GM18868 (cell line): Measurements from ENCODE around the gene SPP1.
"Not testable (repeated sequence)": the region's sequence is repeated elsewhere in the genome, so short reads cannot be mapped to it uniquely, and the experiment has no call there.

ENCODE experiments used
- ATAC-seq: cut with Tn5 transposase; IDR thresholded peaks from one replicate; pipeline ENCODE4 v1.9.1; 2021; ENCODE audit warnings: mild to moderate bottlenecking, moderate library complexity; ENCODE audit not compliant: unreplicated experiment

Gene SPP1

DNA sequence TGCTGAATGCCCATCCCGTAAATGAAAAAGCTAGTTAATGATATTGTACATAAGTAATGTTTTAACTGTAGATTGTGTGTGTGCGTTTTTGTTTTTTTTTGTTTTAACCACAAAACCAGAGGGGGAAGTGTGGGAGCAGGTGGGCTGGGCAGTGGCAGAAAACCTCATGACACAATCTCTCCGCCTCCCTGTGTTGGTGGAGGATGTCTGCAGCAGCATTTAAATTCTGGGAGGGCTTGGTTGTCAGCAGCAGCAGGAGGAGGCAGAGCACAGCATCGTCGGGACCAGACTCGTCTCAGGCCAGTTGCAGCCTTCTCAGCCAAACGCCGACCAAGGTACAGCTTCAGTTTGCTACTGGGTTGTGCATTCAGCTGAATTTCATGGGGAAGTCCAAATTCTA is at the start of gene SPP1:
Gene SPP1, plus strand, starts transcription at position 249 of the 400 bp plus-strand sequence. CDS start 1,182 bp downstream, outside the sequence.
- ATAC-seq: peak; percentile 48

DNA sequence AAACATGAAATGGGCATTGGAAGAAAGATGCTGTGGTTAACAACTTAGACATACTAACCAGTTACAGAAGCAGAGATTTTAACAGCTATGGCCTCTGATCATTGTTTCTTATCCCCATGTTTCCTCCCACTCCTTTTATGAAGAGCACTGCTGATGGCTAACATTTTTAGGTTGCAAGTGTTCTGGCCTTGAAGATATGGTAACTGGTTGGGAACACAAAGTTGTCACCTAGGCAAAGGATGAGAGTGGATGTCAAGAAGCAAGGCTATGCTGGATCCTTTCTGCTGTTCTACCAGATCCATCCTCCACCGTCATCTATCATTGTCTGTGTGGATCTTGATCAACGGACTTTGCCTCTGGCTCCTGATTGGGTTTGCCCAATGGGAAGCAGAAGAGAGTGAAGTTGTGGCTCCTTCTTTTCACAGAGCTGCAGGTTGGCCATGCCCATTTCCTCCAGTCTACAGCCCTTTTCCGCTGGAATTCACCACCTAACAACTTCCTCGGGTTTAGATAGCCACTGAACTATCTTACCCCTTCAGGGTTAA is 48.9 kb upstream of the SPP1 start:
- no peak for ATAC-seq

DNA sequence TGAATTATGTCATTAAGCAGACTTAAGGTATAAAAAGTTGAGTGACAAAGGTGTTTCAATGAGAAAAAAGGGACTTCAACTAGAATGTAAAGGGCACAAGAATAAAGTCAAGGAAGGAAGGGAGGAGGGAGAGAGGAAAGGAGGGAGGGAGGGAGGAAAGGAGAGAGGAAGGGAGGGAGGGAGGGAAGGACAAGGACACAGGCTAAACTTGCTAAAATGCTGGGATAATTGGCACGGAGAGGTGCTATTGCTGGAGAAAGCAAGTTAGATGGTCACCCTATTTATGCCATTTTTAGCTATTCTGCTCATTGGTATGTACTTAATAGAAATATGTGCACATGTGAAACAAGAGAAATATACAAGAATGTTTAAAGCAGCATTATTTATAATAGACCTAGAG is 44.9 kb upstream of the SPP1 start:
- ATAC-seq: no peak

DNA sequence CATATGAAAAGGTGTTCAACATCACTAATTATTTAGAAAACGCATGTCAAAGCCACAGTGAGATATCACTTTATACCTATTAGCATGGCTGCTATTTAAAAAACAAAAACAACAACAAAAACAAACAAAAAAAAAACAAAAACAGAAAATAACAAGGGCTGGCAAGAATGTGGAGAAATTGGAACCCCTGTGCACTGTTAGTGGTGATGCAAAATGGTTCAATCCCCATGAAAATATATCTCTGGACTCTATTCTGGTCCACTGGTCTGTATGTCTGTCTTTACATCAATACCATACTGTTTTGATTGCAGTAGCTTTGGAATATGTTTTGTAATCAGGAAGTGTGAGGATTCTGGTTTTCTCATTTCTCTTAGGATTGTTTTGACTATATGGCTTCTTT is 43.6 kb upstream of the SPP1 start:
- no peak for ATAC-seq

DNA sequence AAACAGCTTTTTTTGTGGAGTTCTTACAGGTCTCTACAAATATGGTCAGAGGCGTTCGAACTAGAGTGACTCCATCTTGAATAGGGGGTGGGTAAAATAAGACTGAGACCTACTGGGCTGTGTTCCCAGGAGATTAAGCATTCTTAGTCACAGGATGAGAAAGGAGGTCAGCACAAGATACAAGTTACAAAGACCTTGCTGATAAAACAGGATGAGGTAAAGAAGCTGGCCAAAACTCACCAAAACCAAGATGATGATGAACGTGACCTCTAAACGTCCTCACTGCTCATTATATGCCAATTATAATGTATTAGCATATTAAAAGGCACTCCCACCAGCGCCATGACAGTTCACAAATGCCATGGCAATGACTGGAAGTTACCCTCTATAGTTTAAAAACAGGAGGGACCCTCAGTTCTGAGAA is 42.8 kb upstream of the SPP1 start:
- no peak for ATAC-seq

DNA sequence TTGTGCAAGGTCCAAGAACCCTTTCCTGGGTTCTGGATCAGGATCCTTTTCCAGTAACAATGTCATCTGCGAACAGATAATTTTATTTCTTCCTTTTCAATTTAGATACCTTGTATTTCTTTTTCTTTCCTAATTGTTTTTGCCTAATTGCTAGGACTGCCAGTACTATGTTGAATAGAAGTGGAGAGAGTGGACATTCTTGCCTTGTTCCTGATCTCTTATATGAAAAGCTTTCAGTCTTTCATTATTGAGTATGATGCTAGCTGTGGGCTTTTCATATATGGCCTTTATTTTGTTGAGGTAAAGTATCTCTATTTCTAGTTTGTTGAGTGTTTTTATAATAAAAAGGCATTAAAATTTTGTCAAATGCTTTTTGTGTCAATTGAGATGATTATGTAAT is 42.2 kb upstream of the SPP1 start:
- ATAC-seq: no peak

DNA sequence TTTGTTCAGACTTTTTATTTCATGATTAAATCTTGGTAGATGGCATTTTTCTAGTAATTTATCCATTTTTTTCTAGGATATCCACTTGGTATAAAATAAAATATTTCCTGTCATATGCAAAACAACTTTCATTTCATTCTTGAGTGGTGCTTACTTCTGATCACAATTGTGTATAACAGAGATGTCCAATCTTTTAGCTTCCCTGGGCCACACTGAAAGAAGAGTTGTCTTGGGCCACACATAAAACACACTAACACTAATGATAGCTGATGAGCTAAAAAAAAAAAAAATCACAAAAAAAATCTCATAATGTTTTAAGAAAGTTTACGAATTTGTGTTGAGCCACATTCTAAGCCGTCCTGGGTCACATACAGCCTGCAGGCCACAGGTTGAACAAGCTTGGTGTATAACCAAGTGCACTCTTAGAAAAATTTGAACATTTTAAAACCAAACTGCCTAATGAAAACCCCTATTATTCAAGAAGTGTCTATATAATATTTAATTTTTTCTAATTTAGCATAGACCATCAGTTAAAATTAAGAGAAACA is 41.3 kb upstream of the SPP1 start:
- no peak for ATAC-seq

DNA sequence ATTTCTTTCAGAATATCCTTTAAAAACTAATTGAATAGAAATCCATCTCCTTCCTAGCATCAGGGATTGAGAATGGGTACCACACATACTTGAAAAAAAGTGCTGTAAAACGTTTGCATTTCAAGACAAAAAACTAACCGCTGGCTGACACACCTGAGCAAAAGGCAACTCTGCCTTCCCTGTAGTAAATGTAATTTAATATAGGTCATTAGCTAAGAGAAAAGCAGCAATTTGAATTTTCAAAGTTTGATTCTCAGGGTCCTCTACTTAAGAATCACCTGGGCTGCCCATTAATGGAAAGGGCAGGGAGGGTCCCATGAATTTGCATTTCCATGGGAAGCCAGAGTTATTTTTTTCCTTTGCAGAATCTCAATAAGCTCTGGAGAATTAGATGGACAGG is 40.5 kb upstream of the SPP1 start:
- no peak for ATAC-seq

DNA sequence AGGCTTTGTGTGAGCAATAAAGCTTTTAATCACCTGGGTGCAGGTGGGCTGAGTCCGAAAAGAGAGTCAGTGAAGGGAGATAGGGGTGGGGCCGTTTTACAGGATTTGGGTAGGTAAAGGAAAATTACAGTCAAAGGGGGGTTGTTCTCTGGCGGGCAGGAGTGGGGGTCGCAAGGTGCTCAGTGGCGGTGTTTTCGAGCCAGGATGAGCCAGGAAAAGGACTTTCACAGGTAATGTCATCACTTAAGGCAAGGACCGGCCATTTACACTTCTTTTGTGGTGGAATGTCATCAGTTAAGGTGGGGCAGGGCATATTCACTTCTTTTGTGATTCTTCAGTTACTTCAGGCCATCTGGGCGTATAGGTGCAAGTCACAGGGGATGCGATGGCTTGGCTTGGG is 39.6 kb upstream of the SPP1 start:
- not testable (repeated sequence) for ATAC-seq

DNA sequence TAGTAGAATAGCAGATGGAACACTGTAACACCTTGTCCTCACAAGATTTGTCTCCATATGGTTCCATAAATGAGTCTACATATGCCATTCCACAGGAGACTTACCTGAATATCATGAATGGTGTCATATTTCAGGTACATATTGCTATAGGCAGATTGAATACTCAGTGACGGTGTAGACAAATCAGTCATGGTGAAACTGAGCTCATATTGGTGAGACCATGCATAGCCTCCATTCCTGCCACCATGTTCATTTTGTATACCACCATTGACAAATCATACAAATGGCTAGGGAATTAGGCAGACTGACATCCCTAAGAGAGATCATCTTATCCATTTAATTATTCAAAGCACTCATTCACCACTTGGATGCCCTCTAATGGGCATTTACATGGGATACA is 38.0 kb upstream of the SPP1 start:
- ATAC-seq: no peak

DNA sequence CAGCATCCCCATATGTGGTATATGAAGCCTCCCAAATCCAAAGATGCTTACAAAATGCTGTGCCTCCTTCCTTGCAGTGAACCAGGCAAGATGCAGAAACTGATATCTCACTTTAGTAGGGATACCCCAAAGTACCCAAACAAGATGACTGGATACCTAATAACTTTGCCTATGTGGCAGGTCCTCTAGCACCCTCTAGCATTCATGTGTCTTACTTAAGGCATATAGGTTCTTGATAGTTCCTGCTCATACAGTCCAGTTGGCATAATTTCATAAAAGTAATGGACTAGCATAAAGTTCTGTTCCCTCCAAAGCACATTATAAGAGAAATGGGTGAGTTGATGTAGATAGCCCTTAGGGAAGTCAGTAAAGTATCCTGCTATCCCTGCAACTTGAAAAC is 36.8 kb upstream of the SPP1 start:
- ATAC-seq: no peak

DNA sequence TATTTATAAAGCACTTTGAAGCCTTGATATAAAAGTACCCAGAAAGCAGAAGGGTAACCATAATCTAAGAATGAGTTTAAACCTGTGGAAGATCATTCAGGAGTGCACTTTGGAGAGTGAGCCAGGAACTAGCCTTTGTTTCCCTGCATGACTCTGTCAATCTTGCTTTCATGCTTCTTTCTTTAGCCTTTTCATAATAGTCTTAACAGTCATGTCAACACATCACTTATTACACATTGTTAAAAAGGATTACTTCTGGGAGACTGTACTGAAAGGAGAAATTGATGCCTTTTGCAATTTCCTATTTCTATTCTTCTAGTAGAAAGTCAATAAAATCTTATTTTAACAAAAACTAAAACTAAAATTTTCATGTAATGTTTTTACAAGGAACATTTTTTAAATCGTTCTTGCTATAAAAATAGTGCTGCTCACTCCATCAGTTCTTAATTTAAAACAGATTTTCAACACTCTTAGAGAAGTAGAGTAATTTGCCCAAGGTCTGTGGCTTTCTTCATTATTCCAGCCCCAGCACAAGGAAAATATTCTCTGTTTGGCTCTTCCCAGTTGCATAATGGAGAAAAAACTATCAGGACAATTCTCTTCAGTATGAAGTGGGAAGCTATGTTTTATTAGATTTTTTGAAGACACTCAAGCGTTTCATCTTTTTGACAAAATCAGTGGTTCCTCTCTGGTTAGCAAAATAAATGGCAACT is 35.4 kb upstream of the SPP1 start:
- no peak for ATAC-seq

DNA sequence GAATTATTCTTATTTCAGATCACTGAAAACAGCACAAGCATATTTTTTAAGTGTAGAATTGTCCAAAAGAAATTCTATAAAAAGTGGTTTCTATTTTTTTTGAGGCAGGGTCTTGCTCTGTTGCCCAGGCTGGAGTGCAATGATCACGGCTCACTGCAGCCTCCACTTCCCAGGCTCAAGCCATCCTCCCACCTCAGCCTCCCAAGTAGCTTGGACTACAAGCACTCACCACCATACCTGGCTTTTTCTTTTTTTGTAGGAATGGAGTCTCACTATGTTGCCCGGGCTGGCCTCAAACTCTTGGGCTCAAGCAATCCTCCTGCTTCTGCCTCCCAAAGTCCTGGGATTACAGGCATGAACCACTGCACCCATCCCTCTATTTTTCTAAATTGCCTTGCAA is 34.7 kb upstream of the SPP1 start:
- ATAC-seq: not testable (repeated sequence)

DNA sequence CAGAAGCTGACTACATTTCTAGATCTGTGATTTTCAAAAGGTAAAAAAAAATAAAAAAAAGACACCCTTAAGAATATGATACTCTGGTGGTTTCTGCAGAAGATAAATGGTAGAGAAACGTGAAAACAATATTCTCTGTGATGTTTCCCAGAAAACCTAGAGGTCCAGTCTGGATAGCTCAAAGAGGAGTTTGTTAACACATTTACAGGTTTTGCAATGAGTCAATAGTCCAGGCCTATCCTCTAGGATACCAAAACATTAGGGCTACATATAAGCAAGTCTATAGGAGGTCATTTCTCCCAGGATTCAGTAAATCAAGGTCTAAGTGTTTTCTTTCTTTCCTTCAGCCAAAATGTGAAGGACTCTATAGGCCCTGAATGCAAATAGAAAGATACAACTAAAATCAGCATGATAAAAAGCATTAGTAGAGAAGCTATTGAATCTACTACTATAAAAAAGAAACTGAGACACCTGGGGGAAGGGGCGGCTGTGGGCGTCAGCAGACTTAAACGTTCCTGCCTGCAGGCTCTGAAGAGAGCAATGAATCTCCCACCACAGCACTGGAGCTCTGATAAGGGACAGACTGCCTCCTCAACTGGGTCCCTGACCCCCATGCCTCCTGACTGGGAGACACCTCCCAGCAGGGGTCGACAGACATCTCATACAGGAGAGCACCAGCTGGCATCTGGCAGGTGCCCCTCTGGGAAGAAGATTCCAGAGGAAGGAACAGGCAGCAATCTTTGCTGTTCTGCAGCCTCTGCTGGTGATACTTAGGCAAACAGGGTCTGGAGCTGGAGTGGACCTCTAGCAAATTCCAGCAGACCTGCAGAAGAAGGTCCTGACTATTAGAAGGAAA is 33.7 kb upstream of the SPP1 start:
- no peak for ATAC-seq

DNA sequence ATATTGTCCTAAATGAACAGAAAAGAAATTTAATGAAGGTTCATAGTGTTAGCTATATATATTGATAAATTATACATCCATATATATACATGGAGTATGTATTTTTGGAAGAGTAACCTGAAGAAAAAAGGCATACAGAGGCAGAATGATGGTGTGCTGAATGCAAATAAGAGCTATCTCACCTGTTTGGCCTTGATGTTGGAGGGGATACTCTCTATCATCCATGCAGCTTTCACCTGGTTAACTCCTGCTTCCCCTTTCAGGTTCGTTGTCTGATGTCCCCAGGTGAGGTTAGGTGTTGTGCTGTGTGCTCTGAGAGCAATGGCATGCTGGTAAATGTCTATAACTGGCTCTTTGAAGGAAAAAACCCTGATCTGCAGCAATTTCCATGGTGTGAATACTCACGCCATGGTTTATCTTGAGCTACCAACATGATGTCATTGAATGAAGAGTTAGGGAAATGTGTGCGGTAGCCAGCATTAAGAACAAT is 31.8 kb upstream of the SPP1 start:
- ATAC-seq: no peak

DNA sequence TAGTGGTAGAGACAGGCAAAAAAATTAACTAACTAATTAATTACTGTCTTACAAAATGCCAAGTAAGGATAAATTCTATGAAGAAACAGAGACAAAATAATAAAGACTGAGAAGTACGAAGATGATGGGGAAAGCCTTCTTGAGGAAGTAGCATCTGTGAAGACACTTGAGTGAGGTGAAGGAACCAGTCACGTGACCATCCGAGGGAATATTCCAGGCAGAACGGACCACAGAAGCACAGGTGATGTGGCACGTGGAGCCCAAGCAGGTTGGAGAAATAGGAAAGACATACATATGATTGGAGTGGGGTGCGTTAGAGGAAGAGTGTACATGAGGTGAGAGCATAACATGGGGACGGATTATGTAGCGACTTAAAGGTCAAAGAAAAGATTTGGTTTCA is 30.5 kb upstream of the SPP1 start:
- ATAC-seq: no peak

DNA sequence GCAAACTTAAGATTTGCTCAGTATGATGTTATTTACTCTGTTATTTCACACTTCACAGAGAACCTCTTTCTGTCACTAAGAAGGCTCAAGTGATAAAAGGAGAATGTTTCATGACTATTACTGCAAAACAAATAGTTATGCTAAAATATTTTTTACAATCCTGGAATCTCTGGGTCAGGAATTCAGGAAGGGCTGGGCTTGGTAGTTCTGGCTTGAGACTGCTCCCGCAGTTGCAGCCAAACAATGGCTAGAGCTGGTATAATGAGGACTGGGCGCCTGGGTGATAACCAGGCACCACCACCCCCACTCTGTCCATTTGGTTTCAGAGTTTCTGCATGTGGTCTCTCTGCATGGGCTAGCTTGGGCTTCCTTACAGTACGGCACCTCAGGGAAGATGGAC is 28.7 kb upstream of the SPP1 start:
- ATAC-seq: no peak

DNA sequence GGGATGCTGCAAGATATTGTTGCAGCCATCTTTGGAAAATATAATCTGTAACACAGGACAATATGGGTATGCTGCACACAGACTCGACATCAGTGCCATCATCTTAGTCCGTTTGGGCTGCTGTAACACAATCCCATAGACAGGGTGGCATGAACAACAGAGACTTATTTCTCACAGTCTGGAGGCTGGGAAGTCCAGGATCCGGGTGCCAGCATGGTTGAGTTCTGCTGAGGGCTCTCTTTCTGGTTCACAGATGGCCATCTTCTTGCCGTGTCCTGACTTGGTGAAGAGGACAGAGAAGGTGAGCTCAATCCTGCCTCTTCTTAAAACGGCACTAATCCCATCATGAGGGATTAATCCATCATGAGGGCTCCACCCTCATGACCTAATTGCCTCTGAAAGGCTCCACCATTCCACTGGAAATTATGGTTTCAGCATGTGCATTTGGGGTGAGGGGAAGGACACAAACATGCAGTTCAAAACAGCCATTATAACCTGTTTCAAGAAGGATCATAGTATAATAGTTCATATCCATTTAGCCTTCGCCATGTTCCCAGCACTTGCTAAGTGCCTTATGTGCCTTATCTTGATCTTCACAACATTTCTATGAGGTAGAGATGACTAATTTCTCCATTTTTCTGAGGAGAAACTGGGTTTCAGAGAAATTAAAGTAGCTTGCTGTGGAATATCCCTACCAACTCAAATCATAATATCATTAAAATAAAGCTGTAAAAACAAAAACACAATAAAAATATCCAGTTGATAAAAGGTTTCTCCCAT is 27.9 kb upstream of the SPP1 start:
- no peak for ATAC-seq

DNA sequence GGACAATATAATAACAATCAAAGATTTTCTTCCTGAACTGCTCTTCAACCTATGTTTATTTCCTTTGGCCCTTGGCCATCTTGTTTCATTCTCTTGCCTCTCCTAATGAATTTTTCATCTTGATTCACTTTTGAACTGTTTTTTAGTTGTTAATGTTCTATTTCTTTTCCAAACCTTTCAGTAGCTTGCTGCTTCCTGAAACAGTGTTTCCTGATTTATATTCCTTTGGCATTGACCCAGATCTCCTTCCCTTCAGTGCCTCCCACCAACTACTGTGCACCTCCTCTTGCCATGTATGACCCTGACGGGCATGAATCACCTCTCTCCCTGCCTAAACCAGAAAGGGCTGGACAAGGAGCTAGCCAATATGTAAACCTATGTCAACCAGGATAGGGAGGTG is 25.6 kb upstream of the SPP1 start:
- ATAC-seq: no peak

DNA sequence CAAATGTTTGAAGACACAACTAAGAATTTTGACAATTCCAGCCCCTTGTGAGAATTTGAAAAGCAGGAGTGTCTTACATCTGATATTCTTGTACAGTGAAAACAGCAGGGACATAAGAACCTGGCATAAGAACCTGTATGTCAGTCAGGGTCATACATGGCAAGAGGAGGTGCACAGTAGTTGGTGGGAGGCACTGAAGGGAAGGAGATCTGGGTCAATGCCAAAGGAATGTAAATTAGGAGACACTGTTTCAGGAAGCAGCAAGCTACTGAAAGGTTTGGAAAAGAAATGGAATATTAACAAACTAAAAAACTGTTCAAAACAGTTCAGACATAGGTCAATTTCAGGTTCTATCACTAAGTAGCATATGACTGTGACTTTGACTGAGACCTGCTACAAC is 25.0 kb upstream of the SPP1 start:
- no peak for ATAC-seq
